ENCODE data around the gene PCNA. TPM values are rescaled to one million over a fixed set of nuclear protein-coding genes. Genes with fewer than 3 reads are reported as not detected.

Gene PCNA
- total RNA-seq, 1 experiment from 2014 or later = 819 TPM

DNA sequence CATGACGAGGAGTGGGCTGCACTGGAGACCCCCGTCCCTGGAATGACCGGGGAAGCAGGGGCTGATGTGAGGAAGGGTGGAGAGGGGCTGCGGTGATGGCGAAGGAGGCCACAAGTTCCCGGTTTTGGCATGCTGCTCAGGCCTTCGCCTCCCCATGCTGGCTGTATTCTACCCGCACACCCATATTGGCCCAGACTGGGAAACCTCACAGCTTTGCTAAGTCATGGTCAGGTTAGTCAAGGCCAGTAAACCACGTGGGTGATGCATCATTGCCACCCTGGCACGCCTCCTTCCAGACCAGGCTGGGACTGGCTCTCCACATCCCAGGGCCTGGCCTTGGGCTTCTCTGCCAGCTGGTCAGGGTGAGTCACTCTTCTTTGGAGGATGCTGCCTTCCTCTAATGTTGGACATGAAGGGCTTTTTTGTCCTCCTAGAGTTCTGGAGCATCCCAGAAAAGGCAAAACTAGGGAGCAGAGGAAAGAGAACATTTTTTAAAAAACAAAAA is 53.8 kb downstream of the PCNA start:
- peak; percentile 100 for DNase-seq (ENCODE audit: low read depth)

DNA sequence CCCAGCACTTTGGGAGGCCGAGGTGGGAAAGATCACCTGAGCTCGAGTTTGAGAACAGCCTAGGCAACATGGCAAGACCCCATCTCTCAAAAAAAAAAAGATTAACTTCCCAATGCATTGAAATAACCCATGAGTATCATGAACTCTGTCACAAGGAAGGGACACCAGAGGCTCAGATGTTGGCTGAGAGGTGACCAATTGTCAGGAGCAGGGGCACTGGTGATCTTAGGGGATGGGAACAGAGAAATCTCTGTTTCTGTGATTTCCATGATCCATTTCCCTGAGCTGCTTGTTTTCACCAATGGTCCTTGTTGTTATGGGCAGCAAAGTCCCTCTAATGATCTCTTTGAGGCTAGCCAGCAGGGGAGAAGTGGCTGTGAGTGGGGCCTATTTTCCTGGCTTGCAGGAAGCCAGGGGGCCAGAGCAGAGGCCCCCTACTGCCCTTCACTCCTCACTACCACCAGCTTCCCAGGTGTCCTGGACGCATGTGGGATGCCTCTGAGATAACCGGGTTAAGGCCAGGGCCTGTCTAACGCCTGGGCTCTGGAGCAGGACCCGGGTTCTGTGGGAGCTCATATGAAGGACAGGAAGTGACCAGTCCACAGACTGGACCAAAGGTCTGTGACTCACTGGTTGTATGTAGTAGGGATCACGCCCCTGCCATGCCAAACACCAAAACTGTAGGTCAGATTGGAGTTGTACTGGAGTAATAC is 54.4 kb downstream of the PCNA start:
- peak; percentile 96 for DNase-seq (ENCODE audit: low read depth)

Other genes with a start within 250 kb of the PCNA start
- 13.9 and 14.9 TPM in 2 replicates for gene SLC23A2, start 118.4 kb downstream of the PCNA start, total RNA-seq (2014; rRNA removed; shearing (Covaris generic))
- gene TMEM230, start 6.9 kb downstream of the PCNA start, total RNA-seq (2014; rRNA removed; shearing (Covaris generic)) = 408 and 435 TPM in 2 replicates
- 26.2 and 29.2 TPM in 2 replicates for gene CDS2, start 7.0 kb upstream of the PCNA start, total RNA-seq (2014; rRNA removed; shearing (Covaris generic))
- gene PROKR2, start 197.0 kb upstream of the PCNA start, total RNA-seq (2014; rRNA removed; shearing (Covaris generic)) = 0.10 TPM in 1 of 2 replicates, not detected in the other